ENCODE measurements around the gene ADAM8. TPM values are rescaled to one million over a fixed set of nuclear protein-coding genes. Genes with fewer than 3 reads are reported as not detected.
A peak's percentile ranks its signal among the peaks of the same experiment; 100 is the strongest.

ADAM8 gene
- total and polyA plus RNA-seq, 2 of the 8 experiments (the other 6 are each of a cell fraction or from before 2014, with no cell fraction given): 4.6 TPM

- peak overlapping the region; percentile 92; the same call in 1 of the 2 replicates for H2BK15ac ChIP-seq (ENCODE audit: low read length)
- H3K36me3 ChIP-seq (ENCODE audit: control insufficient read depth in 2 of 4, insufficient read depth in 4 of 4, low read length in 3 of 4): peaks cover 0 to 5% (median 0%) of the 10 kb centered on the region in 4 experiments; a peak in 3 of 8 replicates
- no peak overlapping the region for H4K5ac ChIP-seq (ENCODE audit: insufficient read length, low read depth, low read length)
- FAIRE-seq (no peak), DNase-seq (ENCODE audit: low read depth in 1 of 2, low spot score in 2 of 2) (no peak)
- TF ChIP-seq POLR2AphosphoS5 (IDR thresholded peaks at IDR 0.05; ENCODE audit: low read depth, low read length) (no peak), EP300 (IDR thresholded peaks at IDR 0.05; ENCODE audit: borderline replicate concordance in 1 of 2, low read depth in 2 of 2, low read length in 2 of 2) (no peak), ATF3 (IDR thresholded peaks at IDR 0.05; ENCODE audit: insufficient read depth, low read depth, low read length) (no peak), EZH2 (IDR thresholded peaks at IDR 0.05; ENCODE audit: low read depth, low read length, severe bottlenecking) (peak; percentile 40), CTBP2 (IDR thresholded peaks at IDR 0.05; ENCODE audit: borderline replicate concordance, insufficient read depth, insufficient read length, low read length) (no peak), MAX (IDR thresholded peaks at IDR 0.05) (peak; percentile 44; the same call in 1 of the 2 replicates), SUZ12 (IDR thresholded peaks at IDR 0.05; ENCODE audit: low read length) (peak; percentile 32), HDAC6 (IDR thresholded peaks at IDR 0.05; ENCODE audit: low read depth, low read length) (no peak), KDM1A (IDR thresholded peaks at IDR 0.05; ENCODE audit: borderline replicate concordance, low read length) (peak; percentile 46; the same call in 1 of the 2 replicates), RXRA (IDR thresholded peaks at IDR 0.05; ENCODE audit: insufficient read depth, low read depth, low read length) (no peak), CEBPB (IDR thresholded peaks at IDR 0.05; ENCODE audit: low read depth, low read length) (no peak), KDM4A (IDR thresholded peaks at IDR 0.05; ENCODE audit: low read depth, low read length, severe bottlenecking) (peak; percentile 42)
- H3K9ac ChIP-seq (replicated peaks in 1 of 4; ENCODE audit: extremely low read depth in 1 of 4, low read depth in 3 of 4, low read length in 3 of 4): no peak overlapping the region
- H3K4me3 ChIP-seq (ENCODE audit: extremely low read depth in 1 of 4, insufficient read depth in 2 of 4, low read depth in 3 of 4, low read length in 4 of 4): peak overlapping the region; percentile 40 to 62 (median 50); a peak in 6 of 8 replicates
- peak overlapping the region; percentile 91 to 92 for H3K4me2 ChIP-seq (ENCODE audit: insufficient read depth in 1 of 2, low read depth in 2 of 2, low read length in 2 of 2)
- H3K79me2 ChIP-seq (ENCODE audit: control insufficient read depth in 1 of 2, insufficient read depth in 2 of 2, low read length in 2 of 2): no peaks in the 10 kb centered on the region
- WGBS, 2 experiments (ENCODE audit: extremely low coverage in 1 of 2, insufficient coverage in 1 of 2, insufficient read length in 1 of 2, insufficient replicate concordance in 2 of 2, low coverage in 1 of 2, low lambda C conversion rate in 2 of 2, missing lambda C conversion rate in 1 of 2): 5% methylated on average over 9 of the region's 32 CpGs; no CpG with 5 or more reads in 1 of the 2 experiments
- H4K91ac ChIP-seq (replicated peaks; ENCODE audit: insufficient read length, low read length): peak overlapping the region; percentile 97
- no peak overlapping the region for H3K23ac ChIP-seq (ENCODE audit: insufficient read length)
- peaks cover 23 to 46% (median 43%) of the 10 kb centered on the region in 4 experiments for H3K27me3 ChIP-seq (replicated peaks in 1 of 4; ENCODE audit: control insufficient read depth in 3 of 4, extremely low read depth in 1 of 4, insufficient read depth in 3 of 4, low read length in 3 of 4)
- H2BK20ac ChIP-seq (ENCODE audit: low read length): no peak overlapping the region; the same call in 1 of the 2 replicates
- 0 out of 2 replicates have a peak, but pooled peaks cover 2% of the 10 kb centered on the region for H3K79me1 ChIP-seq (ENCODE audit: low read depth, low read length)
- peaks cover 12% of the 10 kb centered on the region; the same call in 1 of the 2 replicates for H3K23me2 ChIP-seq (ENCODE audit: low read depth, low read length)
- H2BK5ac ChIP-seq (ENCODE audit: low read depth, low read length): peak overlapping the region; percentile 27; the same call in 1 of the 2 replicates
- no peak overlapping the region for H3K14ac ChIP-seq (ENCODE audit: insufficient read length)
- no peaks in the 10 kb centered on the region for H3K9me3 ChIP-seq (ENCODE audit: insufficient read depth in 2 of 2, low read depth in 1 of 2, low read length in 1 of 2)
- H2AFZ ChIP-seq (ENCODE audit: low read length): no peak overlapping the region
- peak overlapping the region; percentile 75; the same call in 1 of the 2 replicates for H2BK12ac ChIP-seq (ENCODE audit: low read depth, low read length)
- peak overlapping the region; percentile 33; the same call in 1 of the 2 replicates for H3K18ac ChIP-seq (ENCODE audit: extremely low read depth, low read length)
- ChIA-PET CTCF (ENCODE audit: partially characterized antibody) (no interaction called here), POLR2A (ENCODE audit: partially characterized antibody) (no interaction called here)
- H3K56ac ChIP-seq (replicated peaks; ENCODE audit: insufficient read length, low read depth, low read length): no peak overlapping the region
- H3K27ac ChIP-seq (ENCODE audit: low read depth, low read length): no peak overlapping the region
- H3K4me1 ChIP-seq (replicated peaks in 1 of 4; ENCODE audit: control insufficient read depth in 3 of 4, insufficient read depth in 4 of 4, low read length in 3 of 4): peaks cover 3 to 29% (median 14%) of the 10 kb centered on the region in 4 experiments
- no peak overlapping the region for H4K8ac ChIP-seq (ENCODE audit: extremely low read depth, insufficient read depth, low read length)
- H3K4ac ChIP-seq (replicated peaks; ENCODE audit: insufficient read length, low read depth, low read length): peak overlapping the region; percentile 91
- no peaks in the 10 kb centered on the region for H4K20me1 ChIP-seq (replicated peaks in 1 of 2; ENCODE audit: control insufficient read depth in 1 of 2, insufficient read depth in 2 of 2, low read length in 2 of 2)
- H2BK120ac ChIP-seq (replicated peaks; ENCODE audit: low read depth, low read length): peak overlapping the region; percentile 54
- H2AK5ac ChIP-seq (ENCODE audit: low read depth, low read length): no peak overlapping the region
Measured at GRCh38 chr10:133237241-133237587, 39.5 kb downstream of the ADAM8 start.
